ENCODE measurements around the gene KCNT1.

- TF ChIP-seq, protein P1, sequence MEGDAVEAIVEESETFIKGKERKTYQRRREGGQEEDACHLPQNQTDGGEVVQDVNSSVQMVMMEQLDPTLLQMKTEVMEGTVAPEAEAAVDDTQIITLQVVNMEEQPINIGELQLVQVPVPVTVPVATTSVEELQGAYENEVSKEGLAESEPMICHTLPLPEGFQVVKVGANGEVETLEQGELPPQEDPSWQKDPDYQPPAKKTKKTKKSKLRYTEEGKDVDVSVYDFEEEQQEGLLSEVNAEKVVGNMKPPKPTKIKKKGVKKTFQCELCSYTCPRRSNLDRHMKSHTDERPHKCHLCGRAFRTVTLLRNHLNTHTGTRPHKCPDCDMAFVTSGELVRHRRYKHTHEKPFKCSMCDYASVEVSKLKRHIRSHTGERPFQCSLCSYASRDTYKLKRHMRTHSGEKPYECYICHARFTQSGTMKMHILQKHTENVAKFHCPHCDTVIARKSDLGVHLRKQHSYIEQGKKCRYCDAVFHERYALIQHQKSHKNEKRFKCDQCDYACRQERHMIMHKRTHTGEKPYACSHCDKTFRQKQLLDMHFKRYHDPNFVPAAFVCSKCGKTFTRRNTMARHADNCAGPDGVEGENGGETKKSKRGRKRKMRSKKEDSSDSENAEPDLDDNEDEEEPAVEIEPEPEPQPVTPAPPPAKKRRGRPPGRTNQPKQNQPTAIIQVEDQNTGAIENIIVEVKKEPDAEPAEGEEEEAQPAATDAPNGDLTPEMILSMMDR (IDR thresholded peaks at IDR 0.05), result no peak
- TF ChIP-seq POLR2A (IDR thresholded peaks at IDR 0.05), result no peak
Observed at GRCh38 chr9:135674977-135675376, 27.0 kb upstream of the KCNT1 start.

All from esophagus squamous epithelium (tissue), 4 donors.